SK-N-DZ (cell line): Measurements from ENCODE around the gene UBA1.

Experiments used
- DNase-seq: peaks from one replicate; pipeline ENCODE4 v3.0.0-alpha.2; 2015; ENCODE audit warnings: low spot score

Gene UBA1

DNA sequence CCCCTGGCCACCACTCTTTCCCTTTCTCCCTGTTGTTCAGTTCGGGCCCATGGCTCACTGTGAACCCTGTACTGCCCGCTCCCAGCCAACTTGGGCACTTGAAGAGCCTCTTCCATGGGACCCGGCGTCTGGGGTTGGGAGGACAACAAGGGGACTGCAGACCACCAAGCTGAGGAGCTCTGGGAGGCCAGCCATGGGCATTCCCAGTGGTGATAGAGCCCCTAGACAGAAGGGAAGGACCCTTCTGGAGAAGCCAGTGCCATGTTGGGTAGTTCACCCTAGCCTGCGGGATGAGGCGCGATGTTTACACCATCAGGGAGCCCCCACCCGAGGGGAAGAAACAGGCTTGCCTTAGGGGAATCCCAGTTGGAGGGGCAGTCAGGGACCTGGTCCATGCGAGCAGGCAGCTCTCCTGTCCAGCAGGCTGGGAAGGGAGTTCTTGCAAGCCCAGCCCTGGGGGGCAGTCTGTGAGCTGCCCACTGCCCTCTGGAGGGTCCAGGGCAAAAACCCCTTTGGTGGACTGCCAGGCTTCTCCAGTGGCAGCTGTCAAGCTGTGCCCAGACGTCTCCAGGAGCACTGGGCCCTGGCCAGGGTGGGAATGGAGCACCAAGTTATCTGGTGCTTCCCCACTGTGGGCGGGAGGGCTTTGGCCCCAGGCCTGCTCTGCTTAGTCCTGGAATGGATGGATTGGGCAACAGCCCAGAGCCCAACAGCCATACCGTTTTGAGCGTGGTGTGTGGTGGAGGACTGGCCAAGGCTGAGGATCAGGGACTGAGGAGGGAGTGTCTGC lies 23.7 kb upstream of the UBA1 start:
- no peak for DNase-seq

GRCh38 chrX:47170861-47171692 lies 22.6 kb upstream of the UBA1 start:
- no peak for DNase-seq

- DNase-seq = no peak
Measured at GRCh38 chrX:47171996-47172395, 21.6 kb upstream of the UBA1 start.

GRCh38 chrX:47172549-47172948 lies 21.1 kb upstream of the UBA1 start:
- DNase-seq = no peak

GRCh38 chrX:47172971-47173792 lies 20.4 kb upstream of the UBA1 start:
- no peak for DNase-seq

- no peak for DNase-seq
Measured at GRCh38 chrX:47174376-47174775, 19.3 kb upstream of the UBA1 start.

GRCh38 chrX:47174846-47175587 lies 18.6 kb upstream of the UBA1 start:
- no peak for DNase-seq

DNA sequence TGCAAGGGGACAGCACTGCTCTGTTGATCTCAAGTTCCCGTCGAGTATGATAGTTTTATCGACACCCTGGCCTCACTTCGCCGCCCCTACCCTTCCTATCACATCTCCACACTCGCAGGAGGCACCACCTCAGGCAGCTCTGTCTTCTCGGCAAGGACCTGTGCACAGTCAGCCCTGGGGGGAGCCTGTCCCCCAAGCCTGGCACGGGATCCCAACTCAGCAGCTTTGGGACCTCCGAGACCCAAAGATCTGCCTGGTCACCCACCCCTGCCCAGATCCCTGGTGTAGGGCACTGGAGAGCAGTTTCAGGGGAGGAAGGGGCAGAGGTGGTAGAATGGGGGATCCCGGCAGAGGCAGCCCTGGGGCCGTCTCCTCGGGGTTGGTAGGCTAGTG lies 18.0 kb upstream of the UBA1 start:
- no peak for DNase-seq

- DNase-seq = no peak
Measured at GRCh38 chrX:47176101-47176740, 17.4 kb upstream of the UBA1 start.

GRCh38 chrX:47177079-47177478 lies 16.6 kb upstream of the UBA1 start:
- no peak for DNase-seq

DNA sequence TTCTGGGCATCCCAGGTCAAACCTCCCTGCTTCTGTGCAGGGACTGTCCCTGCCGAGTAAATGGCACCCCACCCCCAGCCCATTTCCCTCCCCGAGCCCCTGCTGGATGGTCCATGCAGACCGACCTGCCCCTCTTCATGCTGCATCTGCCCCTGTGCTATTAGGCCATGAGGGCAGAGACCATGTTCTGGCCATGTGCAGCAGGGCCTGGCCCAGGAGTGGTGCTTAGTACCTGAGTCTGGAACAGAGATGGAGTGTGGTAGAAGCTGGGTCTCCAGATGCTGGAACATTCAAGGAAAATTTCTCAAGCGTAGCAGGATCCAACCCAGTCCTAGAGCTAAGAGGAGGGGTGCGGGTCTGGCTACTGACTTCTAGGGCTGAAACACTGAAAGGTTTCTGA lies 15.3 kb upstream of the UBA1 start:
- DNase-seq = no peak

GRCh38 chrX:47179221-47179927 lies 14.3 kb upstream of the UBA1 start:
- no peak for DNase-seq

GRCh38 chrX:47179928-47180255 lies 13.7 kb upstream of the UBA1 start:
- no peak for DNase-seq

DNA sequence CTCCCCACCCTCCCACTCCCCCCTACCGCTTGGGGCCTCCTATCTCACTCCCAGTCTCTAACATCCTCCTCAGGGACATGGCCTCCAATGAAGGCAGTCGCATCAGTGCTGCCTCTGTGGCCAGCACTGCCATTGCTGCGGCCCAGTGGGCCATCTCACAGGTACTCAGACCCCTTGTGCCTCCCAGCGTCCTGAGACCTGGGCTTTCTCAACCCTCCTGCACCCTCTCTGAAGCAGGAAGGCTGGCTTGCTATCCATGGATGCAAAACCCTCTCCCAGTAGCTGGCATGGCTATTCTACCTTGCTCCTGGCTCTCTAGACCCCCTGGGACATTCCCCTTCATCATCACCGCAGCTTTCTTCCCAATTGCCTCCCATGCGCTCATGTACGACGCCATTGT lies 13.3 kb upstream of the UBA1 start:
- no peak for DNase-seq

DNA sequence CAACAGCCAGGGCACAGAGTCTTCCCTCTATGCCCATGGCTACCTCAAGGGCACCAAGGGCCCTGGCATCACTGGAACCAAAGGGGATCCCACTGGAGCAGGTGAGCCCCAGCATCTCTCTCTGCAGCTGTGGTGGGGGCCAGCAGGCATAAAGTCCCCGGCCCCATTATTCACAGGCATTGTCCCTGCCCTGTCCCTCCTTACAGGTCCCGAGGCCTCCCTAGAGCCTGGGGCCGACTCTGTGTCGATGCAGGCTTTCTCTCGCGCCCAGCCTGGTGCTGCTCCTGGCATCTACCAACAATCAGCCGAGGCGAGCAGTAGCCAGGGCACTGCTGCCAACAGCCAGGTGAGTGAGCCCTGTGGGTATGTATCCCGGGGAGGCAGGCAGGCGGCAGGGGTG lies 12.3 kb upstream of the UBA1 start:
- no peak for DNase-seq

- DNase-seq = no peak
Measured at GRCh38 chrX:47182106-47182700, 11.4 kb upstream of the UBA1 start.

DNA sequence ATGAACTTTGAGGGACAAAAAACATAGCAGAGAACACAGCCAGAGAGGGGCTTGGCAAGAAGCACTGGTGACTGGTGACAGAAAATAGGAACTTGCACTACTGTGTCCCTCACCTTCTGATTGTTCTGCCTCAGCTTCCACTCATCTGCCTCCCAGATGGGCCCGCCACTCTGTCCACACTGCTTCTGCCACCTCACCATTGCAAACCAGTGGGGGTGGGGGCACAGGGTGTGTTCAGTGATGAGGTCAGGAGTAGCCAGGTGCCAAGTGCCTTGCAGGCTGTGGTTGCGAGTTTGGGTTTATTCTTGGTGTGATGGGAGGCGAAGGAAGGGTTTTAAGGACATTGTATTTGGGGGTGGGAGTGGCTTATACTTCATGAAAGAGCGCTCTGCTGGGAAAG lies 9.1 kb upstream of the UBA1 start:
- no peak for DNase-seq

DNA sequence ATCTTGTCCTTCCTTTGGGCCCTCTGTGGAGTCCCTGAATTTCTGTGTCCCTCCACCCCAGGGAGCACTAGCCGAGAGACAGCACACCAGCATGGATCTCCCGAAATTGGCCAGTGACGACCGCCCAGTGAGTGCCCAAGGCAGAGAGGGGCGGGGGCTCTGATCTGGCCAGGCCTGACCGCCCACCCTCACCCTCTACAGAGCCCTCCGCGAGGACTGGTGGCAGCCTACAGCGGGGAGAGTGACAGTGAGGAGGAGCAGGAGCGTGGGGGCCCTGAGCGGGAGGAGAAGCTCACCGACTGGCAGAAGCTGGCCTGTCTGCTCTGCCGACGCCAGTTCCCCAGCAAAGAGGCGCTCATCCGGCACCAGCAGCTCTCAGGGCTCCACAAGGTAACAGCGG lies 8.4 kb upstream of the UBA1 start:
- no peak for DNase-seq

- DNase-seq = no peak
Measured at GRCh38 chrX:47186096-47186740, 7.4 kb upstream of the UBA1 start.
